ENCODE measurements around the gene PDXK. TPM values are rescaled to one million over a fixed set of nuclear protein-coding genes. Genes with fewer than 3 reads are reported as not detected.
A peak's percentile ranks its signal among the peaks of the same experiment; 100 is the strongest.

Gene PDXK
- total RNA-seq, 2 donors from 2014 or later, result 90.9 to 105 TPM

DNA sequence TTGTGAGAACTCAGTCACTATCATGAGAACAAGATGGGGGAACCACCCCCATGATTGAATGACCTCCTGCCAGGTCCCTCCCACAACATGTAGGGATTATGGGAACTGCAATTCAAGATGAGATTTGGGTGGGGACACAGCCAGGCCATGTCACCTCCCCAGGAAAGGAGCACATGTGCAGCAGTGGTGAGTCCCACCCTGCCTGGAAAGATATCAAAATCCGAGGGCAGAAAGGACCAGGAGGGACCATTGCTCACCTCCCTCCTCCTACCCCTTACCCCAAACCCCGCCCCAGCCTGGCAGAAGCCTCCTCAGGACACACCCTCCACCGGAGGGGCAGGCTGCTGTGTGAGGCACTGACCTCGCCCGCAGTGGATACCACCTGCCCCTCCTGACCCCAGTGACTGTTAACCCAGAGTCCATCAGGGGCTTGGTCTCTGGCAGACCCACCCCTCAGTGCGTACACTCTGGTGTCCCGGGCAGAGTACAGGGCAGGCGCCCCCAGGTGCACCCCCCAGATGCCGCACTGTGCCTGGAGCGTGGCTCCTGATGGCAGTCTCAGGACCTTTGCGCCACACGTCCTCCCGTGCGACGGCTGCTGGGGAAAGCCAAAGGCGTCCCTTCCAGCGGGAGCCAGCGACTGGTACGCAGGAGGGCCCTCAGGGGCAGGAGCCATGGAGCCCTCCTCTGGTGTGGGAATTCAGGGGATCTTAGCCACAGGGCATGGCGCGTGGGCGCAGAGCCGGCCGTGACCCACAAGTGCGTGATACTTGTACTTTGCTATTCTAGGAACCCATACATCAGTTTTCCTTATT, 20.9 kb downstream of the PDXK start:
- Mint-ChIP-seq H3K27ac (peak overlapping the region; percentile 92), H3K4me1 (peaks cover 5% of the 10 kb centered on the region), H3K27me3 (ENCODE audit: insufficient read depth) (no peaks in the 10 kb centered on the region), H3K4me3 (no peak overlapping the region), H3K36me3 (ENCODE audit: low read depth) (peaks cover 20% of the 10 kb centered on the region), H3K9me3 (no peaks in the 10 kb centered on the region)
- Histone ChIP-seq H3K27ac (ENCODE audit: low read depth, low read length) (peak overlapping the region; percentile 30), H3K9ac (ENCODE audit: extremely low read depth, low read length, poor library complexity, severe bottlenecking) (no peak overlapping the region), H3K27me3 (ENCODE audit: control insufficient read depth, insufficient read depth, low read length, poor library complexity, severe bottlenecking) (no peaks in the 10 kb centered on the region), H3K4me1 (ENCODE audit: control insufficient read depth, insufficient read depth, low read length) (no peaks in the 10 kb centered on the region), H3K9me3 (ENCODE audit: control insufficient read depth, low read length) (no peaks in the 10 kb centered on the region), H3K36me3 (ENCODE audit: control insufficient read depth, insufficient read depth, low read length) (peaks cover 7% of the 10 kb centered on the region), H3K4me3 (ENCODE audit: low read length) (no peak overlapping the region)
- WGBS, 2 experiments (ENCODE audit: insufficient coverage in 1 of 2, insufficient read length in 1 of 2), result 84% methylated on average over 16 to 25 of the region's 25 CpGs
- TF ChIP-seq, protein P1, sequence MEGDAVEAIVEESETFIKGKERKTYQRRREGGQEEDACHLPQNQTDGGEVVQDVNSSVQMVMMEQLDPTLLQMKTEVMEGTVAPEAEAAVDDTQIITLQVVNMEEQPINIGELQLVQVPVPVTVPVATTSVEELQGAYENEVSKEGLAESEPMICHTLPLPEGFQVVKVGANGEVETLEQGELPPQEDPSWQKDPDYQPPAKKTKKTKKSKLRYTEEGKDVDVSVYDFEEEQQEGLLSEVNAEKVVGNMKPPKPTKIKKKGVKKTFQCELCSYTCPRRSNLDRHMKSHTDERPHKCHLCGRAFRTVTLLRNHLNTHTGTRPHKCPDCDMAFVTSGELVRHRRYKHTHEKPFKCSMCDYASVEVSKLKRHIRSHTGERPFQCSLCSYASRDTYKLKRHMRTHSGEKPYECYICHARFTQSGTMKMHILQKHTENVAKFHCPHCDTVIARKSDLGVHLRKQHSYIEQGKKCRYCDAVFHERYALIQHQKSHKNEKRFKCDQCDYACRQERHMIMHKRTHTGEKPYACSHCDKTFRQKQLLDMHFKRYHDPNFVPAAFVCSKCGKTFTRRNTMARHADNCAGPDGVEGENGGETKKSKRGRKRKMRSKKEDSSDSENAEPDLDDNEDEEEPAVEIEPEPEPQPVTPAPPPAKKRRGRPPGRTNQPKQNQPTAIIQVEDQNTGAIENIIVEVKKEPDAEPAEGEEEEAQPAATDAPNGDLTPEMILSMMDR (conservative IDR thresholded peaks at IDR 0.05), result no peak
- DNase-seq, result peak; percentile 73

DNA sequence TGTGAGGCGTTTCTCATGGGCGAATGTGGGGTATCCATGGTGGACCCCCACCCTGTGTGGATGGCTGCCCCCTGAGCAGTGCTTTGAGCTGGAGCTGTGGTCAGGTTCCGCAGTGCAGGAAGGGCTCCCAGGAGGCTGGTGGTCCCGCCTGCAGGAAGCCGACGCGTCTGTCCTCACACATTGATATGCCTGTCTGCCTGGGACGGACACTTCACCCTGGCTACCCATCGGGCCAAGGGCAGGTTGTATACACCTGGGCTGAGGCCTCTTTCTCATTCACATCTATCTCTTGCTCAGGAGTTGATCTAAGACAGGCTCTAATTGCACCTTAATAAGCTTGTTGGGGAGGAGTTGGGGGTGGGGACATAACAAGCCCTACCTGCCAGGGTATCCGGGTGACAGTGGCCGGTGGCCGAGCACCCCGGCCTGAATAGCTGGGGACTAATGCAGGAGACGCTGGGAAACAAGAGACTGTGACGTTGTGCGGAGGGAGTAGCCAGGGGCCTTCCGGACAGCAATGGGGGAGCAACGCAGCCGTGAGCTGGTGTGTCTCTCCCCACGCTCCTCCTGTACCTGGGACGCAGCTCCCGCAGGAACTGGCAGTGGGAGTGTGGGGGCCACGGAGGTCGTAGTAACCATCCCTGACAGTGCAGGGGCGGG, 21.7 kb downstream of the PDXK start:
- WGBS, 2 experiments (ENCODE audit: insufficient coverage in 1 of 2, insufficient read length in 1 of 2), result 46 to 62% methylated on average over 14 to 22 of the region's 25 CpGs
- H3K4me3 Mint-ChIP-seq, result peak overlapping the region; percentile 33

DNA sequence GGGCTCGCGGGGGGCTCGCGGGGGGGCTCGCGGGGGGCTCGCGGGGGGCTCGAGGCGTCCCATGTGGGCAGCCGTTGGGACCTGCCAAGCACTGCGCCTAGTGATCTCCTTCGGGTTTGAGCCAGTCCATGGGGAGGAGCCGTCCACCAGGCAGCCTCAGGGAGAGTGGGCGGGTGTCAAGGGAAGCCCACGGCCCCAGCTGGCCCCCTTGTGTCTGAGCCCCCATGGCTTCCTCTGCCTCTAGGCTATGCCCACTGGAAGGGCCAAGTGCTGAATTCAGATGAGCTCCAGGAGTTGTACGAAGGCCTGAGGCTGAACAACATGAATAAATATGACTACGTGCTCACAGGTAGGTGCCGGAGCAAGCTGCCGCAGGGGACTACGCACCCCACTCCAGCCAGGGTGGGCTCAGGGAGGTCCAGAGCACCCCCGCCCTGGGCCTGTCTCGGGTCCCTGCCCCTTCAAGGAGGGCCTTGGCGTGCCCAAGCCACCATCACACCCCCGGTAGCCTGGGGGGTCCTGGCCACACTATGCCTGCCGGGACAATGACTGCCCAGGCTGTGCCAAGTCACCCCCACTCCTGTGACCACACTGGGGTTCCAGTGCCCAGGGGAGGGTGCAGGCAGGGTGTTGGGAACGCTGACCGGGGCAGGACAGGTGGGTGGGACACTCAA, 22.6 kb downstream of the PDXK start:
- Mint-ChIP-seq H3K4me3 (no peak overlapping the region), H3K27ac (no peak overlapping the region), H3K27me3 (ENCODE audit: insufficient read depth) (no peaks in the 10 kb centered on the region), H3K4me1 (peaks cover 5% of the 10 kb centered on the region), H3K36me3 (ENCODE audit: low read depth) (peaks cover 25% of the 10 kb centered on the region), H3K9me3 (no peaks in the 10 kb centered on the region)
- DNase-seq, result peak; percentile 74
- H3K4me1 ChIP-seq (ENCODE audit: control insufficient read depth, insufficient read depth, low read length), result no peaks in the 10 kb centered on the region
- 82 to 95% methylated on average over 7 to 25 of the region's 28 CpGs for WGBS, 2 experiments (ENCODE audit: insufficient coverage in 1 of 2, insufficient read length in 1 of 2)
- no peak overlapping the region for H3K27ac ChIP-seq (ENCODE audit: low read depth, low read length)
- H3K4me3 ChIP-seq (ENCODE audit: low read length), result no peak overlapping the region
- no peaks in the 10 kb centered on the region for H3K9me3 ChIP-seq (ENCODE audit: control insufficient read depth, low read length)
- TF ChIP-seq, protein P1 (conservative IDR thresholded peaks at IDR 0.05), result no peak
- H3K36me3 ChIP-seq (ENCODE audit: control insufficient read depth, insufficient read depth, low read length), result peaks cover 19% of the 10 kb centered on the region
- H3K27me3 ChIP-seq (ENCODE audit: control insufficient read depth, insufficient read depth, low read length, poor library complexity, severe bottlenecking), result no peaks in the 10 kb centered on the region
- no peak overlapping the region for H3K9ac ChIP-seq (ENCODE audit: extremely low read depth, low read length, poor library complexity, severe bottlenecking)

More for the DNA sequence above, 21.7 kb downstream of the PDXK start:
- H3K9me3 ChIP-seq (ENCODE audit: control insufficient read depth, low read length), result no peaks in the 10 kb centered on the region
- H3K9ac ChIP-seq (ENCODE audit: extremely low read depth, low read length, poor library complexity, severe bottlenecking), result no peak overlapping the region
- TF ChIP-seq, protein P1 (conservative IDR thresholded peaks at IDR 0.05), result no peak
- H3K4me3 ChIP-seq (ENCODE audit: low read length), result no peak overlapping the region
- no peaks in the 10 kb centered on the region for H3K27me3 ChIP-seq (ENCODE audit: control insufficient read depth, insufficient read depth, low read length, poor library complexity, severe bottlenecking)
- Mint-ChIP-seq H3K36me3 (ENCODE audit: low read depth) (peaks cover 23% of the 10 kb centered on the region), H3K4me1 (peaks cover 5% of the 10 kb centered on the region), H3K27ac (peak overlapping the region; percentile 92), H3K27me3 (ENCODE audit: insufficient read depth) (no peaks in the 10 kb centered on the region), H3K9me3 (no peaks in the 10 kb centered on the region)
- no peaks in the 10 kb centered on the region for H3K4me1 ChIP-seq (ENCODE audit: control insufficient read depth, insufficient read depth, low read length)
- DNase-seq, result peak; percentile 91
- H3K27ac ChIP-seq (ENCODE audit: low read depth, low read length), result peak overlapping the region; percentile 30
- peaks cover 10% of the 10 kb centered on the region for H3K36me3 ChIP-seq (ENCODE audit: control insufficient read depth, insufficient read depth, low read length)

Measured in endodermal cell (in vitro differentiated cells).